ENCODE data around the gene CEP76. TPM values are rescaled to one million over a fixed set of nuclear protein-coding genes. Genes with fewer than 3 reads are reported as not detected.
A peak's percentile ranks its signal among the peaks of the same experiment; 100 is the strongest.
"Not testable (repeated sequence)": the region's sequence is repeated elsewhere in the genome, so short reads cannot be mapped to it uniquely, and the experiment has no call there.

Gene CEP76
- total and polyA plus RNA-seq, 8 donors, result 5.2 to 12.7 (median 11.3) TPM

GRCh38 chr18:12628706-12629702, 73.5 kb downstream of the CEP76 start:
- Histone ChIP-seq H3K9me3 (peaks cover 0 to 2% of the 10 kb centered on the region in 2 donors), H3K27me3 (no peaks in the 10 kb centered on the region), H3K4me3 (no peak overlapping the region), H3K36me3 (no peaks in the 10 kb centered on the region), H3K4me1 (no peaks in the 10 kb centered on the region), H3K27ac (no peak overlapping the region)
- intact Hi-C loops (cut with DNase I), result no loop called here
- TF ChIP-seq CTCF (IDR thresholded peaks at IDR 0.05), result no peak
- ATAC-seq (peak; percentile 83), DNase-seq (no peak)

GRCh38 chr18:12627199-12627598, 75.3 kb downstream of the CEP76 start:
- intact Hi-C loops (cut with DNase I); H3K4me1 ChIP-seq; H3K36me3 ChIP-seq; H3K4me3 ChIP-seq; H3K27ac ChIP-seq; ATAC-seq; H3K9me3 ChIP-seq; H3K27me3 ChIP-seq; DNase-seq: not testable (repeated sequence)

GRCh38 chr18:12625241-12625640, 77.3 kb downstream of the CEP76 start:
- no peak overlapping the region for H3K4me3 ChIP-seq
- H3K27ac ChIP-seq, result no peak overlapping the region
- DNase-seq, result peak in 2 of 4 donors; percentile 39 to 51
- intact Hi-C loops (cut with DNase I), result no loop called here
- H3K36me3 ChIP-seq, result no peaks in the 10 kb centered on the region
- TF ChIP-seq CTCF (IDR thresholded peaks at IDR 0.05), result no peak
- no peaks in the 10 kb centered on the region for H3K27me3 ChIP-seq
- H3K9me3 ChIP-seq, result peaks cover 0 to 2% of the 10 kb centered on the region in 2 donors
- H3K4me1 ChIP-seq, result no peaks in the 10 kb centered on the region
- ATAC-seq, result no peak

Other genes starting within 250 kb of the CEP76 start
- gene SPIRE1, start 44.6 kb downstream of the CEP76 start, total RNA-seq, result 10 to 100 TPM; 43.8 to 50.4 TPM
- gene SPIRE1, start 44.6 kb downstream of the CEP76 start, polyA plus RNA-seq (ENCODE audit: insufficient read length in 6 of 6), result 10 to 100 TPM; 12.1 to 16.9 (median 14.4) TPM
- gene PSMG2, start 319 bp upstream of the CEP76 start, total RNA-seq, result 10 to 100 TPM; 63.0 to 69.5 TPM
- gene PSMG2, start 319 bp upstream of the CEP76 start, polyA plus RNA-seq (ENCODE audit: insufficient read length in 6 of 6), result 10 to 100 TPM; 67.8 to 78.2 (median 72.6) TPM
- gene PTPN2, start 181.5 kb upstream of the CEP76 start, total RNA-seq, result 10 to 100 TPM; 35.6 to 50.1 TPM
- 10 to 100 TPM; 58.1 to 75.8 (median 69.8) TPM for gene PTPN2, start 181.5 kb upstream of the CEP76 start, polyA plus RNA-seq (ENCODE audit: insufficient read length in 6 of 6)
- gene SEH1L, start 245.3 kb upstream of the CEP76 start, total RNA-seq, result 10 to 100 TPM; 28.3 to 49.9 TPM
- 10 to 100 TPM; 32.7 to 37.3 (median 34.1) TPM for gene SEH1L, start 245.3 kb upstream of the CEP76 start, polyA plus RNA-seq (ENCODE audit: insufficient read length in 6 of 6)